Activated gamma-delta T cell treated with Interleukin-2 at 50 U/mL for 16 hours (primary cell): ENCODE results near the gene YIPF3.
A peak's percentile ranks its signal among the peaks of the same experiment; 100 is the strongest.
"Not testable (repeated sequence)": the region's sequence is repeated elsewhere in the genome, so short reads cannot be mapped to it uniquely, and the experiment has no call there.

Experiments
- DNase-seq: peaks from one replicate; pipeline ENCODE4 v3.0.0-alpha.2; 2020

Gene YIPF3

DNA sequence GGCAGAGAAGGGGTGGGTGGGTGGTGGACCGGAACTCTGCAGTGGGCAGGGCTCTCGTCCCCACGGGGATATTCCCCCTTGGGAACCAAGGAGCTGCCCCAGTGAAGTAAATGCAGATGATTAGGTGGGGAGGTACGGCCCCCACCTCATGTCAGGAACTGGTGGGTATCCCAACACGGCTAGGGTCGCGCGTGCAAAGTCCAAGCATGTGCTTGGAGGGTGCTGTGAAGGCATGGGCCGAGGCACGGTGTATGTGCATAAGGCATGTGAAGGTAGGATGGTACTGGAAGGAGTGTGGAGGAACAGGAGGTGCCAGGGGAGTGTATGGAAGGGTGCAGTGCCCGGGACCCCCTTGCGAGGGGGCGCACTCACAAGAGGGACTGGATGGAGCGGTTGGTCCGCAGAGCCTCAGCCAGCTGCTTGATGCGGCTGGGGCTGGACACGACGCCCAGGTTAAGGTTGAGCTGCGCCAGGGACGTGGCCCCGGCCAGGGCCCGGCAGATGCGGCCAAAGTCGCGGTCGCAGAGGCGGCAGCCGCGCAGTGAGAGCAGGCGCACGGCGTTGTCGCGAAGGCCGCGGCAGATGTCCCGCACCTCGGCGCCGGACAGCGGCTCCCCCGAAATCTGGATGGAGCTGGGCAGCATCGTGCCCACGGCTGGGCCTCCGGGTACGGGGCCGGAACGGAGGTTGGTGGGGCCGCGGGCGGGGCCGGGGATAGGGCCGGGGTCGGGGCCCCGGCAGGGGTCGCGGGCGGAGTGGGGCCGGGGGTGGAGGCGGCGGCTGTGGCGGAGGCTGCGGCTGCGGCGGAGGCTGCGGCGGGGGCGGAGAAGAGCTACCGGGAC lies 7.4 kb downstream of the YIPF3 start:
- no peak for DNase-seq

GRCh38 chr6:43508481-43509141 lies 8.1 kb downstream of the YIPF3 start:
- no peak for DNase-seq

- peak; percentile 81 for DNase-seq
Measured at GRCh38 chr6:43506667-43507471, 9.9 kb downstream of the YIPF3 start.

GRCh38 chr6:43506171-43506570 lies 10.6 kb downstream of the YIPF3 start:
- DNase-seq: no peak

- DNase-seq: no peak
Measured at GRCh38 chr6:43505718-43506117, 11.0 kb downstream of the YIPF3 start.

GRCh38 chr6:43504756-43505593 lies 11.8 kb downstream of the YIPF3 start:
- no peak for DNase-seq

- no peak for DNase-seq
Measured at GRCh38 chr6:43503443-43503842, 13.3 kb downstream of the YIPF3 start.

DNA sequence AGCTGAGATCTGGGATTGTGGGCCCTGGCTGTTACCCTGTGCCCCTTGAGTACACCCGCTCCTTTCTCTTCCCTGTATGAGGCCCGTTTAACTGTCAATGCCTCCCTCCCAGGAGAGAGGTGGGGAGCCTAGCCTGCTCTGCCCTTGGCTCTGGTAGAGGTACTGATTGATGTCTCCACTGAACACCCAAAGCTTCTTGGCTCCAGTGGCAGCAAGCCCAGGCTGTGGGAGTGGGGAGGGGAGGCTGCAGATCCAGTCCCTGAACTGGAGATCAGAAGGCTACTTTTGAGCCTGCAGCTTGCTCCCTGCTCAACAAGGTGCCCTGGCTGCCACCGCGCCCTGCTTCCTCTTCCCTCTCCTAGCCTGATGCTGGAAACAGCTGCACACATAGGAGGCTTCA lies 14.1 kb downstream of the YIPF3 start:
- DNase-seq: no peak

DNA sequence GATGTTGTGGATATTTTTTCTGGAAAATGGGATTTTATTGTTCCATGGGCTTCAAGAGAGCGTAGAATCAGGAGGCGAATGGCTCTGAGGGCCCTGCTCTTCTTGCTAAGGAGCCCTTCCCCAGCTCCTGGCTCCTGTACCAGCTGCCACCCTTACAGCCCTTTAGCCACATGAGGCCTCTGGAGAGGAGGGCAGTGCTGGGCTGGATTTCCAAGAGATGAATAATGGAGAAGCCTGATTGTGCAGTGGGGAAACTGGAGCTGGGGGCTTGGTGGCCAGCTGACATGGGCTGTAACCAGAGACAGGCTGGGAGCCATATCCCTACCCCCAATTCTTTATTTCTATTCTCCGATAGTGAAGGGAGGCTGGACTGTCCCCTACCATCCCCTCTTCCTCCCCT lies 15.8 kb downstream of the YIPF3 start:
- no peak for DNase-seq

DNA sequence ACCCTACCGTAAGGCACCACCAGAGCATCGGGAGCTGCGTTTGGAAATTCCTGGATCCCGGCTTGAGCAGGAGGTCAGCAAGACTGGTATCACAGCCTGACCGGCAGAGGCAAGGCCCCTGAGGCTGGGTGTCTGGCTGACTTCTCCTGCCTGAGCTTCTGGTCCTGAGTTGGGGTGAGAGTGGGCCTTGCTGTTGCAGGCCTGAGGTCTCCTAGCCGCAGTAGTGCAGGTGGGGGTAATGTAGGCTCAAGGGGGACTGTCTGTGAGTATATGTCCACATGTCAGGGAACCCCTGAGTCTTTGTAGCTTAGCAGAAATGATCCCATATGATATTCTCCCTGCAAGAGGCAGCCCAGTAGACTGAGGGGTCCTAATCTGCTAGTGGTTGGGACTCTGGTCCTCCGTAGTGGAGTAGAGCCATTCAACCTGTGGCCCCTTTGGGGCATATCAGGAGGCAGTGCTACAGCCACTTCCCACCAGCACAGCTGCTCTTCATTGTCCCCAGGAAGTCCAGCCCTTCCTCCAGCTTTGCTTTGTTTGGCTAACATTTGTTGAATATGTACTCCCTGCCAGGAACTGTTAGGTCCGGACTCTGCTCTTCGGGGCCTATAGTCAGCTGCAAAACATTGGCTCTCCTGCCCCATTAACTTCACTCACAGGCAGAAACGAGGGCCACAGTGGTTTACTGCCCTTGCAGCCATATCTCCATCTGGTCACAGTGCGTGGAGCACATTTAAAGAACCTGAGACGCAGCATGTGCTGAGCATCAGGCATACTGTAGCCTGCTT lies 17.5 kb downstream of the YIPF3 start:
- DNase-seq: no peak

GRCh38 chr6:43498291-43498690 lies 18.4 kb downstream of the YIPF3 start:
- not testable (repeated sequence) for DNase-seq

DNA sequence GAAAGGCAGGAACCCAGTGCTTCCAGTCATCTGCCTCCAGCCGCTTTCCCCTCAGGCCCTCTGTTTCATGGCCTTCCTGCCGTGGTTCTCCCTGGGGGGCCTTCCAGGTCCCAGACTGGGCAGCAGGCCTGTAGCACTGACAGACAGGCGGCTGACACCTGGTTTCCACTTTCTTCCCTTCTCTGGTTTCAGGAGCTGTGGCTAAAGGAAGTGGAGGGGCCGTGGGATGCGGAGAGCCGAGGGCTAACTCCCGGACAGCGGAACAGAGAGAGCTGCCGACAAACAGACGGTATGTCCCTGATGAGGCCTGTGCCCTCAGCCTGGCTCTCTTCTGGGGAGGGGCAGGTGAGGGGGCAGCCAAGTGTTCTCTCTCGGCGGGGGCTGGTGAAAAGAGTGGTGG lies 19.0 kb downstream of the YIPF3 start:
- no peak for DNase-seq

DNA sequence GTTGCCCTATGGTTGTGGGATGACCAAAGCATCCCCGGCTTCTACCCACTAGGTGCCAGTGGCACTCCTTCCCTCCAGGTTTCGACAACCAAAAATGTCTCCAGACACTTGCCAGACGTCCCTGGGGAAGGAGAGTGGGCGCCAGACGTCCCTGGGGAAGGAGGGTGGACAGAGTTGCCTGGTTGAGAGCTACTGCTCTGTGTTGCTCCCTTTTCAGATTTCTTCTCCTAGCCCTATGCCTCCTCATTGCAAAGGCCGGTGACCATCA lies 19.7 kb downstream of the YIPF3 start:
- no peak for DNase-seq

DNA sequence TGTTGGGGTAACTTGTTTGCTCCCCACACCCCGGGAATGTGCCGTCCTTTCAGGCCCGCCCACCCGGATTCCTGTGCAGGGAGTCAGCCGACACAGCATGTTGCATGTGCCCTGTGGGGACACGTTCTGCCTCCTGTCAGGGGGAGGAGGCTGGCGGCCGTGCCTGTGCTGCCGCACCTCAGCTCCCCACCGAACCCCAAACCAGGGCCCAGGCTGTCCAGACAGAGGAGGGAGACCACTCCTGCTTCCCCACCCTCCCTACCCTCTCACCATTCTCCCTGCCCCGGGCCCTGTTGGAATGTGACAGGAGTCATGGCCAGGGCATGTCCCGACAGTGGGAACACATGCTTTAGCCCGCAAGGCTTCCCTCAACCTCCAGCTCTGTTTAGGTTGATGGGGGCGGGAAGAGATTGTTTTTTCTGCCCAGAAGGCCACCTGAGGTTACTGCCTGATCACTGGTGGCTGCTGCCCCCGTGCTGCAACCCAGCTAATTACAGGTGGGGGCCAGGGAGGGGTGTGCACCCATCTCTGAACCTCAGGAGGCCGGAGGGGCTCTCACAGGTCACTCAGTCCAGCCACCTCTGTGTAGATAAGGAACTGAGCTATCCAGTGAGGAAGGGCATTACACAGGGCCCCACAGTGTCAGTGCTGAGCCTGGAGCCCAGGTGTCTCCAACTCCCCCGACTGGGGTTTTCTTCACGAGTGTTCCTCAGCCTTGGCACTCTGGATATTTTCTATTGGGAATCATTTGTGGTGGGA lies 20.2 kb downstream of the YIPF3 start:
- no peak for DNase-seq

DNA sequence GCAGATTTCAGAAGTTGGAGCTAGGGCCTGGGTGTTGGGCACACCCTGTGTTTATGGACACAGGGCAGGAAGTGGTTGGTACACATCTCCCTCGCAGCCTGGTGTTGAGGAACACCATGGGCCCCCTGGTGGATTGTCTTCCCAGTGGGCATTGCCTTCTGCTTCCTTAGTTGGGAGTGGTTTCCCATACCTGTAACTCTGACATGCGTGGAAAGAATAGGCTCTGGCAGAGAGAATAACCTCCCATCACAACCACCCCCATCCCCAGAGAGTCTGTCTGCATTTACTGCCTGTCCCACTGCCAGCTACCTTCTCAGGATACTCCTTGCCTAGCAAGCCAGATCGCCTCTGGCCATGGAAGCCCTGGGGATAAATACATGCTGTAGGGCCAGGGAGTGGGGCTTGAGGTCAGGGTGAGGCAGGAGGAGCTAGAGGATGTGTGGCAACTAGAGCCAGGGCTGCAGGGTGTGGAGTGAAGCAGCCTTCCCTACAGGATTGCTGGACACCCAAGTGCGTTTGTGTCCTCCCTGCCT lies 21.3 kb downstream of the YIPF3 start:
- DNase-seq: no peak

GRCh38 chr6:43494766-43495165 lies 22.0 kb downstream of the YIPF3 start:
- no peak for DNase-seq

GRCh38 chr6:43494321-43494720 lies 22.4 kb downstream of the YIPF3 start:
- DNase-seq: no peak

DNA sequence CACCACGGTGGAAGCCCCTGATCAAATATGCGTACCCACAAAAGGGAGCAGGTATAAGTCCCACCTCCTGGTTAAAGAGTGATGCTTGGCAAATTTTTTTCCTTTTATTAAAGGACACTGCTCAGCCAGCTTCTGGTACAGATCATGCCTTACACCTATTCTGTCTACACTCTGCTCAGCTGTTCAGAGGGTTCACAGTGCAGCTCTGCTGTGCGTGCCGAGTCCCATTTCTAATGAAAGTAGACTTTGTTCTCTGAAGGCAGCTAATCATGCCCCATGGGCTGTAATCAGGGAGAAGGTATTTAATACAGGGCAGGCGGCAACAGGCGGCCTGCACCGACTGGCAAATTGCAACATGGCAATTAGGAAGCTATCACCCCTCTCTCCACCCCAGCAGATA lies 22.9 kb downstream of the YIPF3 start:
- DNase-seq: no peak

DNA sequence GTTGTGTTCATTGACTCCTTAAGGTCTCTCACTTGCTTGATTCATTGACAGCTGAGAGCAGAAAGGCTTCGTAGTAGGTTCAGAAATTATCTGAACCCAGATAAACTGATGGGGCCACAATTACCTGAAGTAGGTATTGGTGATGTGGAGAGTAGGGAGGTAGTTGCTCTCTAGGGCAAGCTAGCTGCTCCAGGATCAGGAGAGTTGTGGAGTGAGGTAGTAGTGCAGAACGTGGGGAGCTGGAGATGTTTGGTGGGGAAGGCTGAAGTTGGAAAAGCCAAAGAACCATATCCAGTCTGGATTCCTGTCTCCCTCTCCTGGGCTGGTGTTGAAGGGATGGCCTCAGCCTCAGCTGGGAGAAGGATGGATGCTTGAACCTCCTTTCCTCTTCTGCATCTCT lies 23.5 kb downstream of the YIPF3 start:
- no peak for DNase-seq

DNA sequence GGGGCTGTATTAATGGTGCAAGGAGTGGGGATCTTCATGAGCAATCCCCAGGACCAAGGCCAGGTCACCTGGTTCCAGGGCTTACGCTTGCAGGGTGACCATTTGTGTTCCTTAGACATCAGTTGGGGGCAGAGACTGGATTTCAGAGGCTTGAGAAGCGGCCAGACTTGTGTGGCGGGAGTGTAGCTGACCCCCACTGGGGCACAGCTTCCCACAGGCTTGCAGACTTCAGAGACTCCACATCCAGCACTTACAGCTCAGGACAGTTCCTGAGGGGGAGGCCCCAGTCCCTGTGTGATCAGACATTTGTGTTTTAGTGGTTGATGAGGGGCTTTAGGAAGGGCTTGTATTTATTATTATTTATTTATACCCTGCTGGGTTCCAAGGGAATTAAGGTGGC lies 24.1 kb downstream of the YIPF3 start:
- no peak for DNase-seq
